ENCODE measurements around the gene CCDC126.

- no peak for TF ChIP-seq EZH2phosphoT487 (IDR thresholded peaks at IDR 0.05; ENCODE audit: insufficient read depth, low read depth)
- no peak for TF ChIP-seq EZH2 (IDR thresholded peaks at IDR 0.05; ENCODE audit: insufficient read depth, poor library complexity, severe bottlenecking)
These were observed 3.5 kb upstream of the CCDC126 start for GRCh38 chr7:23593706-23594105.
